Measurements from ENCODE around the gene MOB3B. TPM values are rescaled to one million over a fixed set of nuclear protein-coding genes. Genes with fewer than 3 reads are reported as not detected.

The MOB3B gene
- polyA plus RNA-seq, 1 of the 3 experiments (the other 2 are of a cell fraction) = 0.90 TPM

DNA sequence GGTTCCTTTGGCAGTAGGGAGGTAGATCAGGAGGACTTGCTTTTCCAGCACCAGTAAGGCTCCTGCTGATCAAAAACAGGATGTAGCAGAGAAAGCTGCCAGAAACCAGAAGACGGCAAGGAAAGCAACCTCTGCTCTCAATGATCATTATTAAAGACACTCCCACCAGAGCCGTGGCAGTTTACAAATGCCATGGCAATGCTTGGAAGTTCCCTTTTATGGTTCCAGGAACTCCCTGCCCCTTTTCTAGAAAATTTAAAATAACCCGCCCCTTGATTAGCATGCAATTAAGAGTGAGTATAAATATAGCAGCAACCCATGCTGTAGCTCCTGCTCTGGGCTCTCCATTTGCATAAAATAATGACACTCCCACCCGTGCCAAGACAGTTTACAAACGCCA lies 248.8 kb downstream of the MOB3B start:
- no peak overlapping the region for H3K4me3 ChIP-seq (ENCODE audit: low read depth in 2 of 2, low read length in 1 of 2)
- CTCF ChIA-PET = interaction anchor here (0.7 to 2.7 kb wide), 2 partner anchors 65 to 248 kb away, joined by 3 to 9 read pairs; no protein-coding TSS in a partner anchor
- DNase-seq = no peak
- no peaks in the 10 kb centered on the region for H4K20me1 ChIP-seq (ENCODE audit: insufficient read depth)
- WGBS (ENCODE audit: low lambda C conversion rate) = 71% methylated on average over 5 of the region's 5 CpGs
- H3K4me1 ChIP-seq (ENCODE audit: control insufficient read depth in 1 of 2, insufficient read depth in 2 of 2, low read depth in 1 of 2, low read length in 1 of 2) = no peaks in the 10 kb centered on the region; a peak in 1 of 4 replicates
- no peak overlapping the region for H2AFZ ChIP-seq (ENCODE audit: low read depth)
- H3K9me2 ChIP-seq = no peaks in the 10 kb centered on the region
- no peak overlapping the region for H3K9ac ChIP-seq
- H3K4me2 ChIP-seq = no peak overlapping the region
- no peak overlapping the region for H3K27ac ChIP-seq (ENCODE audit: low read depth in 2 of 2, low read length in 1 of 2)
- POLR2A ChIA-PET = no interaction called here
- peaks cover 4% of the 10 kb centered on the region for H3F3A ChIP-seq (replicated peaks; ENCODE audit: insufficient read depth)
- no peak for TF ChIP-seq SIN3A (IDR thresholded peaks at IDR 0.05; ENCODE audit: borderline replicate concordance, low read depth, low read length)
- TF ChIP-seq, protein P1, sequence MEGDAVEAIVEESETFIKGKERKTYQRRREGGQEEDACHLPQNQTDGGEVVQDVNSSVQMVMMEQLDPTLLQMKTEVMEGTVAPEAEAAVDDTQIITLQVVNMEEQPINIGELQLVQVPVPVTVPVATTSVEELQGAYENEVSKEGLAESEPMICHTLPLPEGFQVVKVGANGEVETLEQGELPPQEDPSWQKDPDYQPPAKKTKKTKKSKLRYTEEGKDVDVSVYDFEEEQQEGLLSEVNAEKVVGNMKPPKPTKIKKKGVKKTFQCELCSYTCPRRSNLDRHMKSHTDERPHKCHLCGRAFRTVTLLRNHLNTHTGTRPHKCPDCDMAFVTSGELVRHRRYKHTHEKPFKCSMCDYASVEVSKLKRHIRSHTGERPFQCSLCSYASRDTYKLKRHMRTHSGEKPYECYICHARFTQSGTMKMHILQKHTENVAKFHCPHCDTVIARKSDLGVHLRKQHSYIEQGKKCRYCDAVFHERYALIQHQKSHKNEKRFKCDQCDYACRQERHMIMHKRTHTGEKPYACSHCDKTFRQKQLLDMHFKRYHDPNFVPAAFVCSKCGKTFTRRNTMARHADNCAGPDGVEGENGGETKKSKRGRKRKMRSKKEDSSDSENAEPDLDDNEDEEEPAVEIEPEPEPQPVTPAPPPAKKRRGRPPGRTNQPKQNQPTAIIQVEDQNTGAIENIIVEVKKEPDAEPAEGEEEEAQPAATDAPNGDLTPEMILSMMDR (IDR thresholded peaks at IDR 0.05) = no peak
- TF ChIP-seq, protein P2, sequence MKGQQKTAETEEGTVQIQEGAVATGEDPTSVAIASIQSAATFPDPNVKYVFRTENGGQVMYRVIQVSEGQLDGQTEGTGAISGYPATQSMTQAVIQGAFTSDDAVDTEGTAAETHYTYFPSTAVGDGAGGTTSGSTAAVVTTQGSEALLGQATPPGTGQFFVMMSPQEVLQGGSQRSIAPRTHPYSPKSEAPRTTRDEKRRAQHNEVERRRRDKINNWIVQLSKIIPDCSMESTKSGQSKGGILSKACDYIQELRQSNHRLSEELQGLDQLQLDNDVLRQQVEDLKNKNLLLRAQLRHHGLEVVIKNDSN (IDR thresholded peaks at IDR 0.05; ENCODE audit: borderline replicate concordance, low read depth) = no peak
- TF ChIP-seq, protein P3, sequence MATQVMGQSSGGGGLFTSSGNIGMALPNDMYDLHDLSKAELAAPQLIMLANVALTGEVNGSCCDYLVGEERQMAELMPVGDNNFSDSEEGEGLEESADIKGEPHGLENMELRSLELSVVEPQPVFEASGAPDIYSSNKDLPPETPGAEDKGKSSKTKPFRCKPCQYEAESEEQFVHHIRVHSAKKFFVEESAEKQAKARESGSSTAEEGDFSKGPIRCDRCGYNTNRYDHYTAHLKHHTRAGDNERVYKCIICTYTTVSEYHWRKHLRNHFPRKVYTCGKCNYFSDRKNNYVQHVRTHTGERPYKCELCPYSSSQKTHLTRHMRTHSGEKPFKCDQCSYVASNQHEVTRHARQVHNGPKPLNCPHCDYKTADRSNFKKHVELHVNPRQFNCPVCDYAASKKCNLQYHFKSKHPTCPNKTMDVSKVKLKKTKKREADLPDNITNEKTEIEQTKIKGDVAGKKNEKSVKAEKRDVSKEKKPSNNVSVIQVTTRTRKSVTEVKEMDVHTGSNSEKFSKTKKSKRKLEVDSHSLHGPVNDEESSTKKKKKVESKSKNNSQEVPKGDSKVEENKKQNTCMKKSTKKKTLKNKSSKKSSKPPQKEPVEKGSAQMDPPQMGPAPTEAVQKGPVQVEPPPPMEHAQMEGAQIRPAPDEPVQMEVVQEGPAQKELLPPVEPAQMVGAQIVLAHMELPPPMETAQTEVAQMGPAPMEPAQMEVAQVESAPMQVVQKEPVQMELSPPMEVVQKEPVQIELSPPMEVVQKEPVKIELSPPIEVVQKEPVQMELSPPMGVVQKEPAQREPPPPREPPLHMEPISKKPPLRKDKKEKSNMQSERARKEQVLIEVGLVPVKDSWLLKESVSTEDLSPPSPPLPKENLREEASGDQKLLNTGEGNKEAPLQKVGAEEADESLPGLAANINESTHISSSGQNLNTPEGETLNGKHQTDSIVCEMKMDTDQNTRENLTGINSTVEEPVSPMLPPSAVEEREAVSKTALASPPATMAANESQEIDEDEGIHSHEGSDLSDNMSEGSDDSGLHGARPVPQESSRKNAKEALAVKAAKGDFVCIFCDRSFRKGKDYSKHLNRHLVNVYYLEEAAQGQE (IDR thresholded peaks at IDR 0.05; ENCODE audit: low read depth, low read length) = no peak
- TF ChIP-seq FOXJ3 (CRISPR knock-in tag; IDR thresholded peaks at IDR 0.05) = no peak
- TF ChIP-seq CHD2 (IDR thresholded peaks at IDR 0.05; ENCODE audit: low read length, partially characterized antibody) = no peak
- TF ChIP-seq, protein P4, sequence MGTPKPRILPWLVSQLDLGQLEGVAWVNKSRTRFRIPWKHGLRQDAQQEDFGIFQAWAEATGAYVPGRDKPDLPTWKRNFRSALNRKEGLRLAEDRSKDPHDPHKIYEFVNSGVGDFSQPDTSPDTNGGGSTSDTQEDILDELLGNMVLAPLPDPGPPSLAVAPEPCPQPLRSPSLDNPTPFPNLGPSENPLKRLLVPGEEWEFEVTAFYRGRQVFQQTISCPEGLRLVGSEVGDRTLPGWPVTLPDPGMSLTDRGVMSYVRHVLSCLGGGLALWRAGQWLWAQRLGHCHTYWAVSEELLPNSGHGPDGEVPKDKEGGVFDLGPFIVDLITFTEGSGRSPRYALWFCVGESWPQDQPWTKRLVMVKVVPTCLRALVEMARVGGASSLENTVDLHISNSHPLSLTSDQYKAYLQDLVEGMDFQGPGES (IDR thresholded peaks at IDR 0.05; ENCODE audit: low read depth, low read length) = no peak
- TF ChIP-seq POLR2AphosphoS5 (IDR thresholded peaks at IDR 0.05; ENCODE audit: low read depth, low read length) = no peak
- no peaks in the 10 kb centered on the region for H3K79me2 ChIP-seq (ENCODE audit: insufficient read depth)
- no peaks in the 10 kb centered on the region for H3K9me3 ChIP-seq
- no peaks in the 10 kb centered on the region; the same call in 1 of the 2 replicates for H3K27me3 ChIP-seq (ENCODE audit: insufficient read depth)
- no peaks in the 10 kb centered on the region for H3K36me3 ChIP-seq (replicated peaks in 1 of 2; ENCODE audit: control insufficient read depth in 1 of 2, insufficient read depth in 2 of 2, low read length in 1 of 2)
